B cell (primary cell): ENCODE measurements around the gene SDF2L1. TPM values are rescaled to one million over a fixed set of nuclear protein-coding genes. Genes with fewer than 3 reads are reported as not detected.
A peak's percentile ranks its signal among the peaks of the same experiment; 100 is the strongest.

Experiments used
- ATAC-seq: fragments of 200-7000 bp; cut with Tn5 transposase; one replicate; pipeline ENCODE4 v1.10.0; 2021; ENCODE audit warnings: low read depth, mild to moderate bottlenecking, moderate number of reproducible peaks, moderate library complexity
- CTCF ChIA-PET: fragments of 350-600 bp; sonication (Branson Sonifier 250); formaldehyde crosslinking; loops from one replicate; lab custom pipeline; 2021; ENCODE audit warnings: antibody characterized with exemption, inconsistent platforms; lab: Charles Lee
- POLR2A ChIA-PET: fragments of 350-600 bp; sonication (Branson Sonifier 250); formaldehyde crosslinking; loops from one replicate; lab custom pipeline; 2021; ENCODE audit warnings: antibody characterized with exemption; lab: Charles Lee
- DNase-seq: peaks from one replicate; pipeline ENCODE4 v3.0.0; 2013
- H2AFZ ChIP-seq: 2 replicates; pipeline ENCODE4 v1.6.1; 2012; ENCODE audit warnings: mild to moderate bottlenecking, low read depth, low read length; ENCODE audit not compliant: insufficient read depth, poor library complexity, severe bottlenecking
- H3K27ac ChIP-seq, 2 donors: 1 replicate in 1 of 2; 2 replicates in 1 of 2; pipeline ENCODE4 v1.5.1; 2012 to 2013; ENCODE audit warnings: low read length in 2 of 2, mild to moderate bottlenecking in 2 of 2, moderate library complexity in 1 of 2
- H3K27me3 ChIP-seq, 4 experiments: fragments of 200-600 bp in 1 of 4; sonication (generic) in 1 of 4; replicated peaks in 1 of 4; 1 replicate in 2 of 4; 2 replicates in 2 of 4; pipeline versions ENCODE4 v1.6.1 to v1.7.0; 2013 to 2016; ENCODE audit warnings: low read length in 3 of 4, mild to moderate bottlenecking in 2 of 4, mixed read lengths in 1 of 4, moderate library complexity in 1 of 4; ENCODE audit not compliant: insufficient read depth in 4 of 4, control insufficient read depth in 3 of 4; ENCODE audit errors: control extremely low read depth in 1 of 4
- H3K36me3 ChIP-seq, 2 experiments: replicated peaks in 1 of 2; 1 replicate in 1 of 2; 2 replicates in 1 of 2; pipeline versions ENCODE4 v1.6.1 to v1.7.1; 2013; ENCODE audit warnings: low read length in 1 of 2; ENCODE audit not compliant: insufficient read depth in 2 of 2, control insufficient read depth in 1 of 2; ENCODE audit errors: control extremely low read depth in 1 of 2, extremely low read depth in 1 of 2
- H3K4me1 ChIP-seq, 2 donors: fragments of 200-600 bp in 1 of 2; sonication (generic) in 1 of 2; 1 replicate in 1 of 2; 2 replicates in 1 of 2; pipeline versions ENCODE4 v1.5.1 to v1.6.1; 2013 to 2017; ENCODE audit warnings: low read length in 2 of 2; ENCODE audit not compliant: control insufficient read depth in 2 of 2, insufficient read depth in 2 of 2
- H3K4me2 ChIP-seq: replicated peaks from 2 replicates; pipeline ENCODE3; 2012; ENCODE audit warnings: mild to moderate bottlenecking, low read depth, low read length; ENCODE audit not compliant: poor library complexity, severe bottlenecking
- H3K4me3 ChIP-seq, 5 experiments: fragments of 200-600 bp in 1 of 5; sonication (generic) in 1 of 5; 1 replicate in 3 of 5; 2 replicates in 2 of 5; pipeline versions ENCODE4 v1.5.1 to v1.7.0; 2011 to 2016; ENCODE audit warnings: low read length in 4 of 5, mild to moderate bottlenecking in 4 of 5, low read depth in 2 of 5, control low read depth in 1 of 5, moderate library complexity in 1 of 5; ENCODE audit not compliant: insufficient read depth in 1 of 5; ENCODE audit errors: control extremely low read depth in 1 of 5, extremely low read depth in 1 of 5
- H3K79me2 ChIP-seq: fragments of 200-600 bp; sonication (generic); one replicate; pipeline ENCODE4 v1.6.0; 2016; ENCODE audit warnings: low read length; ENCODE audit not compliant: control insufficient read depth, insufficient read depth
- H3K9ac ChIP-seq: fragments of 200-600 bp; sonication (generic); 2 replicates; pipeline ENCODE4 v1.6.1; 2017; ENCODE audit warnings: mild to moderate bottlenecking, low read length, moderate library complexity
- H3K9me3 ChIP-seq, 3 donors: one replicate each; pipeline versions ENCODE4 v1.6.1 to v1.7.1; 2013; ENCODE audit warnings: low read length in 2 of 3; ENCODE audit not compliant: control insufficient read depth in 2 of 3, insufficient read depth in 1 of 3; ENCODE audit errors: control extremely low read depth in 1 of 3
- H4K20me1 ChIP-seq: 2 replicates; pipeline ENCODE4 v1.6.0; 2012; ENCODE audit warnings: mild to moderate bottlenecking, low read length; ENCODE audit not compliant: insufficient read depth, control insufficient read depth, poor library complexity, severe bottlenecking
- H3K27ac Mint-ChIP-seq: one replicate; pipeline ENCODE4 v1.8.0; 2021; ENCODE audit warnings: mixed read lengths
- H3K27me3 Mint-ChIP-seq: one replicate; pipeline ENCODE4 v1.8.0; 2021; ENCODE audit warnings: mixed read lengths
- H3K4me1 Mint-ChIP-seq: one replicate; pipeline ENCODE4 v1.8.0; 2021; ENCODE audit warnings: mixed read lengths
- H3K4me3 Mint-ChIP-seq: one replicate; pipeline ENCODE4 v1.8.0; 2021; ENCODE audit warnings: mixed read lengths
- H3K9me3 Mint-ChIP-seq: one replicate; pipeline ENCODE4 v1.8.0; 2022; ENCODE audit warnings: mixed read lengths; ENCODE audit not compliant: insufficient read depth
- CTCF ChIP-seq: fragments of 200-600 bp; IDR thresholded peaks from one replicate; pipeline ENCODE4 v1.8.0; 2022; ENCODE audit warnings: antibody characterized with exemption, mild to moderate bottlenecking
- EZH2 ChIP-seq: IDR thresholded peaks from 2 replicates; pipeline ENCODE4 v1.6.1; 2012; ENCODE audit warnings: borderline replicate concordance, low read depth, mild to moderate bottlenecking, moderate library complexity, low read length; ENCODE audit not compliant: insufficient read depth, poor library complexity, severe bottlenecking
- WGBS: methylation state at CpG from one replicate; pipeline ENCODE4 v1.1.5; 2013; ENCODE audit warnings: missing lambda C conversion rate; ENCODE audit not compliant: insufficient coverage; 5-methylcytosine and 5-hydroxymethylcytosine counted together
- intact Hi-C: fragments of 100-400 bp; cut with micrococcal nuclease; formaldehyde crosslinking; loops from one replicate; pipeline ENCODE4 v1.10.0; 2022
- polyA plus RNA-seq: library from polyadenylated mRNA; depleted of rRNA; stranded (reverse); fragments of >200 nt; gene quantifications from 2 replicates; pipeline ENCODE4 v1.2.3, GENCODE V29; 2012
- total RNA-seq, 2 donors: library from RNA; stranded (reverse); fragments of 120-200 nt in 1 of 2; gene quantifications; 1 replicate in 1 of 2; 2 replicates in 1 of 2; pipeline versions ENCODE4 v1.2.3 to v1.2.4, GENCODE V29; 2013 to 2022

SDF2L1 gene
- total and polyA plus RNA-seq, 2 donors (not counting 1 experiment from before 2014, with no cell fraction given), result 15.2 to 23.5 TPM

DNA sequence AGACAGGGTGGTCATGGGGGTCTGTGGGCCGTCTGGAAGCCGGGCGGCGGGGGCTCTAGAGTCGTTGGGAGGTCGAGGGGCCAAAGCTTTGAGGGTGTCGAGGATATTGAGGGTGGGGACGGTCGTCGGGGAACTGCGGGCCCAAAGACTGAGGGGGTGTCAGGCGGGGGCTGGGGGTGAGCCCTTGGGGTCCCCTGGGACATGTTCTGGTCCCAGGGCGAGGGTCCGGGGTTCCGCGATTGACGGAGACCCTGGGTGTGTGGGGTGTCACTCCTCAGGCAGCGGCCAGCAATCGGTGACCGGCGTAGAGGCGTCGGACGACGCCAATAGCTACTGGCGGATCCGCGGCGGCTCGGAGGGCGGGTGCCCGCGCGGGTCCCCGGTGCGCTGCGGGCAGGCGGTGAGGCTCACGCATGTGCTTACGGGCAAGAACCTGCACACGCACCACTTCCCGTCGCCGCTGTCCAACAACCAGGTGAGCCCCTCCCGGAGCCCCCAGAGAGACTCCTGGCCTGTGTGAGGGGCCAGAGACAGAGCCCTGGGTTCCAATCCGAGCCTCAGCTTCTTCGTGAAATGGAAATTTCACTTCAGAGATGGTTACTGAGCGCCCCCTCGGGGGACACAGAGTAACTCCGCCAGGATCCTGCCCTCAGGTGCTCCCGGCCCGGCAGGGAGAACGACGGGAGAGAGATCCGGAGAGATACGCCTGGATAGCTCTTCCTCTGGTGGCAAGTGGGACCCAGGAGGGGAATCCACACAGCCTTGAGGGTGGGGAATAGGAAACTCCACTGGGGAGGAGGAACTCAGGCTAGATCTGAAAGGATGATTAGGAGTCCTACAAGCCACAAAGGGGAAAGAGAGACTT is 714 bp downstream of the SDF2L1 start:
- H2AFZ ChIP-seq, result peak overlapping the region; percentile 99
- H3K4me1 ChIP-seq, result peaks cover 12 to 29% of the 10 kb centered on the region in 2 donors
- H3K27ac Mint-ChIP-seq, result peak overlapping the region; percentile 78
- peaks cover 26% of the 10 kb centered on the region for H3K4me1 Mint-ChIP-seq
- peak; percentile 77 for TF ChIP-seq CTCF
- TF ChIP-seq EZH2, result no peak
- ATAC-seq (no peak), DNase-seq (peak; percentile 77)
- H3K79me2 ChIP-seq, result peaks cover 11% of the 10 kb centered on the region
- H3K9me3 Mint-ChIP-seq, result no peaks in the 10 kb centered on the region
- 1% methylated on average over 55 of the region's 56 CpGs for WGBS
- ChIA-PET POLR2A (interaction anchor here (0.6 to 2.2 kb wide), 6 partner anchors 9 to 31 kb away, joined by 3 to 16 read pairs (median 6); partner anchors contain the start of genes CCDC116 and YDJC), CTCF (interaction anchor here (0.9 to 7.9 kb wide), 11 partner anchors 9 to 757 kb away, joined by 3 to 168 read pairs (median 4); partner anchors contain the start of genes CCDC116, PPIL2 and YDJC)
- H3K4me3 Mint-ChIP-seq, result peak overlapping the region; percentile 82
- H4K20me1 ChIP-seq, result peaks cover 16% of the 10 kb centered on the region
- peak overlapping the region; percentile 41 to 84 for H3K27ac ChIP-seq
- H3K4me3 ChIP-seq, result peak overlapping the region; percentile 50 to 93 (median 75)
- peak overlapping the region; percentile 93 for H3K9ac ChIP-seq
- intact Hi-C loops, result loop anchor here (1.0 to 5.0 kb wide), 4 partner anchors 13 to 641 kb away; partner anchors contain the start of genes PPIL2, THAP7 and YDJC
- H3K9me3 ChIP-seq, result peaks cover 0 to 3% (median 0%) of the 10 kb centered on the region in 3 donors
- H3K27me3 ChIP-seq, result no peaks in the 10 kb centered on the region
- H3K36me3 ChIP-seq, result peaks cover 0 to 8% of the 10 kb centered on the region in 2 experiments
- H3K4me2 ChIP-seq, result peak overlapping the region; percentile 100
- H3K27me3 Mint-ChIP-seq, result no peaks in the 10 kb centered on the region
